GM18870 (cell line): Measurements from ENCODE around the gene TANK.
"Not testable (repeated sequence)": the region's sequence is repeated elsewhere in the genome, so short reads cannot be mapped to it uniquely, and the experiment has no call there.

Source experiments
- ATAC-seq: cut with Tn5 transposase; IDR thresholded peaks from one replicate; pipeline ENCODE4 v1.9.1; 2021; ENCODE audit warnings: moderate library complexity; ENCODE audit not compliant: unreplicated experiment

TANK gene

GRCh38 chr2:161269111-161269510 lies 108.9 kb downstream of the TANK start:
- no peak for ATAC-seq

GRCh38 chr2:161273038-161273760 lies 113.0 kb downstream of the TANK start:
- peak; percentile 78 for ATAC-seq

- not testable (repeated sequence) for ATAC-seq
Observed at GRCh38 chr2:161278564-161279229, 118.5 kb downstream of the TANK start.

GRCh38 chr2:161279230-161279815 lies 119.1 kb downstream of the TANK start:
- ATAC-seq: not testable (repeated sequence)

GRCh38 chr2:161280906-161281323 lies 120.7 kb downstream of the TANK start:
- not testable (repeated sequence) for ATAC-seq

GRCh38 chr2:161281615-161282310 lies 121.5 kb downstream of the TANK start:
- ATAC-seq: not testable (repeated sequence)

- ATAC-seq: not testable (repeated sequence)
Observed at GRCh38 chr2:161282311-161282644, 122.0 kb downstream of the TANK start.

- no peak for ATAC-seq
Observed at GRCh38 chr2:161283926-161284325, 123.7 kb downstream of the TANK start.
